NCI-H2107 treated with DMSO at 0.1 percent for 48 hours (cell line): ENCODE data around the gene LEF1.

Experiments used
- DNase-seq: peaks from one replicate; lab custom pipeline; 2025; ENCODE audit not compliant: unreplicated experiment; lab: John Stamatoyannopoulos, UW

The LEF1 gene

GRCh38 chr4:108168671-108169523, at the start of gene LEF1:
LEF1 (minus strand) TSS chr4:108168932; CDS start chr4:108167767, 1,165 bp downstream.
- no peak for DNase-seq

- DNase-seq = no peak
Observed at GRCh38 chr4:108216510-108216909, 47.8 kb upstream of the LEF1 start.

DNA sequence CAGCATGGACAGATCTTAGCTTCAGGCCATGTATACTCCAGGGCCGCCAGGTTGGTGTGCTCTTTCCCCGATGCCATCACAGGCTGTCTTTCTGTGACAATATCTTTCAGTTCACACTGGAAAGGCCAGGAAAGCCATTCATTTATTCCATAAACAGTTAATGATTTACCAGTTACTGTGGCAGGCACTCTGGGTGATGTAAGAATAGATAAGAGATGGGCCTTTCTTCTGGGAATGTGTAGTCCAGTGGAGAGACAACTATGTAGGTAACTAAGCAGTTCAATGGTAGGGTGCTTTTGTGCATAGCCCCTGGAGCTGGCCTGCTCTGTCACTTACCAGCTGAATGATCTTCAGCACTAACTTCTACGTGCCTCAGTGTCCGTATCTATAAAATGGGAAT, 46.3 kb upstream of the LEF1 start:
- DNase-seq = no peak

DNA sequence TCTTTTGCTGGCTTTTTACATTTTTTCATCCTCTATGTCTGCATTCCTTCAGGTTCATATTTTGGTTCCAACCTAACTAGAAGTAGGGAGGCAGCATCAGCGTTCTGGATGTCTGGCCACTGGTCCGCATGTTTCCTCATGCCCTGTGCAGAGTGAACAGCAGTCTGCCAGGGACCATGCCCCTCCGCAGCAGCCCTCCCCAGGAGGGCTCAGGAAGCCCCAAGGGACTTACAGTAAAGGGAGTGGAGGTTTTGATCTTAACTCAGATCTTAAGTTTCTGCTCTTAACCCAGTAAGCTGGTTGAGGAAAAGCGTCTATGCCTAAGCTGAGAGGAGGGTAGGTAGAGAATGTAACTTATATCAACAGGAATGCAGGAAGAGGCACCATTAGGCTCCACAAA, 45.0 kb upstream of the LEF1 start:
- no peak for DNase-seq

DNA sequence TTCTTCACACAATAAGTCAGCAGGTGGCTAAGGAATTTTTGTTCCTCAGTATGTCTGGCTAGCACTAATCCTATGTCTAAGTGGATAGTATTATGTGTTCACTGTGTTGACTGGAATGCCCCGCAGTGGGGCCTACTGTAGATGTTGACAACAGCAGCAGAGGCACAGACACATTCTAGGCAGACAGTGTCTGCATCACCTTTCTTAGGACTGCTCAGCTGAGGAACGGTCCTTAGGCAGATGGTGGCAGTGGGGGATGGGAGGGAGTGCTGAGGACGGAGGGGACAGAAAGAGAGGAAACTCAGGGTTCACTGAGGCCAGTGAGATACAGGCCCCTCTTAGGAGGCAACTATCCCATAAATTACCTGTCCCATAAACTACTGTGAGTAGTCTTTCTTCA, 44.6 kb upstream of the LEF1 start:
- DNase-seq = no peak

DNA sequence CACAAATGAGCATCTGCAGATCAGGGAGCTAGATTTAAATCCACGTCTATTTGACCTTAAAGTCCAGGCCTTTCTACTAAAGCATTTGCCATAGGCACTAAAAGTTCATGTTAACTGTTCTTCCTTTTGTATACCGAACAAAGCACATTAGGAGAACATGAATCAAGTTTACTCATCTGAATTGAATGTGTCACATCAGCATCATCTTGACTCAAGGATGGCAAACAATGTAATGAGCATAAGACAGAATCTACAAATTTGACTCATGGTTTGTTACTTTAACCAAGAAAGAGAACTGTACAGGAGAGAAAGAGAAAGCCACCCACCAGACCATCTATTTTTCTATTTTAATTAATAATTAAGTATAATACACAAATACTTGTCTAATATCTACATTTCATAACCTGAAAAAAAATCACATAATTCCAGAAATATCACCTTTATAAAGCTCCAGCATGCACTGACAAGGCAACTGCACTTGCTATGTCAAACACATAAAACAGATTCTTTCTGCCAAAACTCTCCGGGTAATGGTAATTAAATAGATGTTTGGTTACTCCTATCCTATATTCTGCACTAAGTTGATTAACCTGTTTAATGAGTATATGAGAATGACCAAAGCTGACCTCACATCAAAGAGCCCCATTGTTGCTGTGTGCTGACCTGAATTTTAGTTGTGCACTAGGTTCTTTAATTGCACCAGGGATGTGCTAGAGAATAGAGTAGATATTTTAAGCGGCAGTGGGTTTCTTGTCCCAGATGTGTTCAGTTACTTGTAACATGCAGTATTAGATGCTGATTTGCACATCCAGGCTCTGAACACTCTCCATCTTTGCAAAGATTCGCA, 42.5 kb upstream of the LEF1 start:
- no peak for DNase-seq

DNA sequence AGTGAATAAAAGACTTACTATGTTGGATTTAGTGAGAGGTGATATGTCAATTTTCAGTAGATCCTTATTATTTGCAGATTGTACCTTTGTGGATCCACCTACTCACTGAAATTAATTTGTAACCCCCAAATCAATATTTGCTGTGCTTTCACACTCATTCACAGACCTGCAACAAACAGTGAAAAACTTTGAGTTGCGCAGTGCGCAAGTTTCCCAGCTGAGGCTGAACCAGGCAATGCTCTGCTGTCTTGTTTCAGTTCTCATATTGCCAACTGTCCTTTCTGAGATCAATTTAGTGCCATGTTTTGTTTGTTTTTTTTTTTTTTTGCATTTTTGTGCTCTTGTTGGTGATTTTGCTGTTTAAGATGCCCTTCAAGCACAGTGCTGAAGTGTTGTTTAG, 40.8 kb upstream of the LEF1 start:
- no peak for DNase-seq

GRCh38 chr4:108205859-108206258, 37.1 kb upstream of the LEF1 start:
- DNase-seq = no peak

GRCh38 chr4:108204518-108204917, 35.8 kb upstream of the LEF1 start:
- DNase-seq = no peak

- no peak for DNase-seq
Observed at GRCh38 chr4:108203377-108203776, 34.6 kb upstream of the LEF1 start.

DNA sequence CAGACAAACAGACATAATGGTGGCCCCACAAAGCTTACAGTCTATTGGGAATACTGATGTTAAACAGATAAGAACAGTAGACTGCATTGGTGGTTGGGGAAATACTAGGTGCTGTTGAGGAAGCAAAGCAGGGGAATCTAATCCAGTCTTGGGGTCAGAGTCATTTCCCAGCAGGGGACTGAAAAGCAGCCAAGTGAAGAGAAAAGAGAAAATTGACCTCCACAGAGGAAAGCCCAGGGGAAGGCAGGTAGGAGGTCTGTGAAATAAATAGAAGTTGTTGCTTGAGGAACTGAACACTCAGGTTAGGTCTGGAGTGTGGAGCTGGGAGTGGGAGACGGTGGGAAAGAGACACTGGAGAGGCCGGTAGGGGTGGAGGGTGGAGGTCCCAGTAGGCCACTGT, 33.0 kb upstream of the LEF1 start:
- no peak for DNase-seq

DNA sequence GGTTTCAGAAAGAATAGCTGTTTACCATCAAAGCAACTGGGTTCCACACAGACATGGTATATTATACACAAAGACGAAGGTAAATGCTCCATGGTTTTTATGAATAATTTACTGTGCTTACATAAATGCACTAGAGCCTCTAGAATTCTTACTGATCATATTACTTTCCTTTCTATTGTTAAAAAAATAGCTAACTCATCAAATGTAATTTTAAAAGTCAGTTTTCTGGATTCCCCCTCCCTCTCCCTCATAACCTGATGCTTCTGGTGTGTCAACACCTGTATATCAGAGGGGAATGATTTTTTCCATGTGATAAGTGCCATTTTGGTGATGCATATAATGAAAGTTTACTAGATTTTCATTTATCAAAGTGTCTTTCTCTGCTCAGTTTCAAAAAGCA, 31.1 kb upstream of the LEF1 start:
- no peak for DNase-seq

- DNase-seq = no peak
Observed at GRCh38 chr4:108193886-108194672, 25.3 kb upstream of the LEF1 start.

DNA sequence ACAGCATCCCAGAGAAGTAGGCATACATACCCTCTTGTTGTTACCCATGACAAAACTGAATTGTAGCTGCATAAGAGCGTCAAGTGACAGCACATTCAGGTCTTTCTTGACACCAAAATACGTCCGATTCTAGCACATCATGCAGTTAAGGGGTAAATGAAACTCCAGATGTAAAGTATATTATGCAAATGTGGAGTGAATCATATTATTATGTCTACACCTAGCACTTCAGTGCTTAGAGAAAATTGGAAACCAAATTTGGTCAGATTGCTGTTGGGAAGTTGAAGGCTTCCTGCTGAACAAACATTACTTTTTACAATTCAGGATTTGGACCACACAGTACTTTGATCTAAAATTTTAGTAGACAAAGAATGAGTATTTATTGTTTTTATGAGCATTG, 24.2 kb upstream of the LEF1 start:
- DNase-seq = no peak

DNA sequence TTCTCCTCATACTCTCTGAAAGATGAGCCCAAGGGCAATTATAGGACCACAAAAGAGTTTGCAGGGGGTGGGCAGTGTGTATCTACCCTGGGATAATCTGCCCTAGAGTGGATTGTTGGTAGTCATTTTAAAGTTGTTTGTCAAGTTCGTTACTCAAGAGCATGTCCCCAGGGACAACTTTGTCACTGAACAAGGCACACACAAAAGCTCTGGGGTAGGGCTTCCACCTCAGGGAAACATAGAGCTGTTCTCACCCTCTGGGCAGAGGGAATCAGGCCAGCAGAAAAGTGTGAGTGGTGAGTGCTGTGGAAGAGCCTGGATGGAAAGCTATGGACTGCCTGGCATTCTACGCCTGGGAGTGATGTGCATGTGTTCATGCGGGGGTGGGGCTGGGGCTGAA, 23.3 kb upstream of the LEF1 start:
- DNase-seq = peak; percentile 85

DNA sequence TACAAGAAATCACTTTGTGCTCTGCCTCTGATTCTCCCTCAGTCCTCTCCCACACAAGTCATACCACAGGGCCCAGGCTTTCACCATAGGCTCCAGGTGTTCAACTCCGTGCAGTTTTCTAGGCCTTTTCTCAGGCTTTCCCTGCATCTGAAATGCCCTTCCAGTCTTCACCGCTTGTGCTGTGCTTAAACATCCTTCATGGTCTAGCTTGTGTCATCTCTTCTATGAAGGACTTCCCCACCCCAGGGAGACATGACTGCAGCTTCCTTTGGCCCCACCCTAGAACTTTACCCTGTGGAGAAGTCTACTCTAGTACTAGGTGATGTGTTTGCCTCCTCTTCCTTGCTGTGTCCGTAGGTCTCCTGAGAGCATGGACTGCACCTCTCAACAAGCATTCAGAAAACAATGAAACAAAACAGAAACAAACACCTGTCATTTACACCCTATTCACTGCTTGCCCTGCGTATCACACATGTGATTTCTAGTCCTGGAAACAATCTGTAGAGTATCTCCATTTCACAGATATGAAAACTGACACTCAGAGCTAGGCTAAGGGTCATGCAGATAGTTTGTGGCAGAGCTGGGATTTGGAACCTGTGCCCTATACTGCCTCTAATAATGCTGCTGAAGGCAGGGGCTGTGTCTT, 22.7 kb upstream of the LEF1 start:
- no peak for DNase-seq

GRCh38 chr4:108188770-108189169, 20.0 kb upstream of the LEF1 start:
- DNase-seq = no peak

- no peak for DNase-seq
Observed at GRCh38 chr4:108185252-108185651, 16.5 kb upstream of the LEF1 start.

DNA sequence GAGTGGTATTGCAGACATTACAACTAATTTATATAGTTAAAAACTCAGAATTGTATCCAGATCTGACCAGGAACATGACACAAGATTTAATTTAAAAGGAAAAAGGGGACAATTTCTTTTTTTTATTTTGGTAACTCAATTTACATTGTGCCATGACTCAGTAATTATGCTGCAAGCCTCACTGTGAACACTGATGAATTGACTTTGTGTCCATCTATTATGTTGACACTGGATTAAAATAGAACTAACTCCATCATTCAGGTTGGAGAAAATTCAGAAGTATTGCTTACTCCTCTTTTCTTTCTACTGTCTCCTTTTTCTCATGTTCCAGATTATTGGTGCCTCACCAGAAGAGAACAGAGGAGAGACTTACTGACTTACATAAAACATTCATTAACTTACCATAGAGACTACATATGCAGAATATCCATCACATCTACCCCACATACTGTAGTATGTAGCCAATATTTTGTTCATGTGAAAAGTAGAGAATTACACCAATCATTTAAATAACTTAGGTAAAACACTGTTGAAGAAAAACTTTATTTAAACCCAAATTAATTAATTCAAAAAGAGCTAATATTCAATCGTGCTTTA, 15.8 kb upstream of the LEF1 start:
- no peak for DNase-seq

- DNase-seq = no peak
Observed at GRCh38 chr4:108181704-108182103, 13.0 kb upstream of the LEF1 start.

GRCh38 chr4:108180513-108180912, 11.8 kb upstream of the LEF1 start:
- DNase-seq = no peak
